Measurements from ENCODE around the gene KCNJ9. TPM values are rescaled to one million over a fixed set of nuclear protein-coding genes. Genes with fewer than 3 reads are reported as not detected.

KCNJ9 gene
- total and polyA plus RNA-seq, 2 of the 4 experiments (the other 2 are of a cell fraction) = not detected

DNA sequence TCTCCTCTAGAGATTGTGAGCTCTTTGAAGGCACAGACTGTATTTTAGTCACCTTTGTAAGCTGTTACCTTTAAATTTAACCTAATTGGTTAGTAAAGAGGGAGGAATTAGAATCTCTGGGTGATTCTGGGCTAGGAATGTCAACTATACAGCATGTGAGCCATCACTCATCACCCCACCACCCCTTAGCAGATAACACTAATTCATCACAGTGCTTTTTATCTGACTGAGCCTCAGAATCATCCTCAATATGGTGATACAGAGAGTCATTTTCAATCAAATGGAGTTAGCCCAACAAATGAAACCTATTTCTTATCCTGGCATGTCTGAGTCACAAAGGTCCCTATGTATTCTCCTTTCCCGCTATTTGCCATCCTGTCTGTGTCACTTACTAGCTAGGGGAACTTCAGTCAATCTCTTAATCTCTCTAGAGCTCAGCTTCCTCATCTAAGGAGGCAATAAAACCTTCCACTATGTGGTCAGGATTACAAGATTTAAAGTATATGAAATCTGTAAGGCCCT lies 24.6 kb upstream of the KCNJ9 start:
- no peak overlapping the region for H2BK20ac ChIP-seq (ENCODE audit: low read depth, low read length)
- WGBS, 2 experiments (ENCODE audit: extremely low coverage in 2 of 2, insufficient read length in 1 of 2) = no CpG with 5 or more reads among the region's 1 CpG
- H3K56ac ChIP-seq (ENCODE audit: extremely low read depth, insufficient read depth, low read length) = no peak overlapping the region
- no peak overlapping the region for H3K4me2 ChIP-seq (ENCODE audit: low read depth, low read length)
- H2BK15ac ChIP-seq (ENCODE audit: low read depth, low read length) = no peak overlapping the region
- no peak overlapping the region for H2AK9ac ChIP-seq (replicated peaks; ENCODE audit: low read depth, low read length, poor library complexity)
- BruUV-seq (replicated peaks) = no TSS peak
- no peaks in the 10 kb centered on the region for H3K9me3 ChIP-seq (ENCODE audit: control insufficient read depth, insufficient read depth, low read length)
- no peak overlapping the region for H4K91ac ChIP-seq (ENCODE audit: insufficient read depth, low read depth, low read length)
- no peak overlapping the region for H3K23ac ChIP-seq (ENCODE audit: low read depth, low read length)
- H3K14ac ChIP-seq (replicated peaks; ENCODE audit: low read depth, low read length) = no peak overlapping the region
- DNase-seq = no peak
- peaks cover 70% of the 10 kb centered on the region for H3K27me3 ChIP-seq (ENCODE audit: control insufficient read depth, insufficient read depth, low read length)
- H4K20me1 ChIP-seq (ENCODE audit: insufficient read depth, low read length) = no peaks in the 10 kb centered on the region
- H4K8ac ChIP-seq (ENCODE audit: low read depth in 2 of 2, low read length in 2 of 2) = no peak overlapping the region
- POLR2A ChIA-PET (ENCODE audit: unreplicated experiment) = interaction anchor here (1.1 kb wide), 1 partner anchor 25 kb away, joined by 4 read pairs; the partner anchor contains the start of gene PIGM
- H3K79me1 ChIP-seq (ENCODE audit: low read depth in 1 of 2, low read length in 2 of 2) = no peaks in the 10 kb centered on the region
- intact Hi-C loops (cut with micrococcal nuclease) (no loop called here), dilution Hi-C loops (cut with HindIII; ENCODE audit: low sequenced_read_pairs, unreplicated experiment) (no loop called here), in situ Hi-C loops (cut with MboI; ENCODE audit: low sequenced_read_pairs) (no loop called here)
- no peak overlapping the region for H2AFZ ChIP-seq (replicated peaks; ENCODE audit: low read length, poor library complexity)
- no peaks in the 10 kb centered on the region for H3K9me1 ChIP-seq (ENCODE audit: insufficient read depth, low read length)
- CTCF ChIA-PET = interaction anchor here (1.0 kb wide), 1 partner anchor 20 kb away, joined by 3 read pairs; no protein-coding TSS in a partner anchor
- H3K27ac ChIP-seq (ENCODE audit: insufficient read depth, low read length) = no peak overlapping the region
- H3K4ac ChIP-seq (ENCODE audit: low read depth, low read length) = no peak overlapping the region
- H3K9ac ChIP-seq (ENCODE audit: low read depth, low read length) = no peak overlapping the region
- no peak overlapping the region for H3K4me3 ChIP-seq (ENCODE audit: insufficient read depth, low read depth, low read length)
- H3K4me1 ChIP-seq (ENCODE audit: control insufficient read depth, insufficient read depth, low read length) = no peaks in the 10 kb centered on the region
- H2BK5ac ChIP-seq (ENCODE audit: low read depth, low read length, poor library complexity, severe bottlenecking) = no peak overlapping the region
- ATAC-seq (ENCODE audit: low read depth) = no peak
- no peak for TF ChIP-seq FOS (IDR thresholded peaks at IDR 0.05; ENCODE audit: low read depth, low read length)
- TF ChIP-seq MAZ (IDR thresholded peaks at IDR 0.05; ENCODE audit: borderline replicate concordance, low read depth, low read length) = no peak
- TF ChIP-seq, protein P1, sequence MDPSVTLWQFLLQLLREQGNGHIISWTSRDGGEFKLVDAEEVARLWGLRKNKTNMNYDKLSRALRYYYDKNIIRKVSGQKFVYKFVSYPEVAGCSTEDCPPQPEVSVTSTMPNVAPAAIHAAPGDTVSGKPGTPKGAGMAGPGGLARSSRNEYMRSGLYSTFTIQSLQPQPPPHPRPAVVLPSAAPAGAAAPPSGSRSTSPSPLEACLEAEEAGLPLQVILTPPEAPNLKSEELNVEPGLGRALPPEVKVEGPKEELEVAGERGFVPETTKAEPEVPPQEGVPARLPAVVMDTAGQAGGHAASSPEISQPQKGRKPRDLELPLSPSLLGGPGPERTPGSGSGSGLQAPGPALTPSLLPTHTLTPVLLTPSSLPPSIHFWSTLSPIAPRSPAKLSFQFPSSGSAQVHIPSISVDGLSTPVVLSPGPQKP (IDR thresholded peaks at IDR 0.05; ENCODE audit: borderline replicate concordance, low read depth, low read length) = no peak
- TF ChIP-seq, protein P2, sequence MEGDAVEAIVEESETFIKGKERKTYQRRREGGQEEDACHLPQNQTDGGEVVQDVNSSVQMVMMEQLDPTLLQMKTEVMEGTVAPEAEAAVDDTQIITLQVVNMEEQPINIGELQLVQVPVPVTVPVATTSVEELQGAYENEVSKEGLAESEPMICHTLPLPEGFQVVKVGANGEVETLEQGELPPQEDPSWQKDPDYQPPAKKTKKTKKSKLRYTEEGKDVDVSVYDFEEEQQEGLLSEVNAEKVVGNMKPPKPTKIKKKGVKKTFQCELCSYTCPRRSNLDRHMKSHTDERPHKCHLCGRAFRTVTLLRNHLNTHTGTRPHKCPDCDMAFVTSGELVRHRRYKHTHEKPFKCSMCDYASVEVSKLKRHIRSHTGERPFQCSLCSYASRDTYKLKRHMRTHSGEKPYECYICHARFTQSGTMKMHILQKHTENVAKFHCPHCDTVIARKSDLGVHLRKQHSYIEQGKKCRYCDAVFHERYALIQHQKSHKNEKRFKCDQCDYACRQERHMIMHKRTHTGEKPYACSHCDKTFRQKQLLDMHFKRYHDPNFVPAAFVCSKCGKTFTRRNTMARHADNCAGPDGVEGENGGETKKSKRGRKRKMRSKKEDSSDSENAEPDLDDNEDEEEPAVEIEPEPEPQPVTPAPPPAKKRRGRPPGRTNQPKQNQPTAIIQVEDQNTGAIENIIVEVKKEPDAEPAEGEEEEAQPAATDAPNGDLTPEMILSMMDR (conservative IDR thresholded peaks at IDR 0.05; ENCODE audit: low read depth, low read length) = no peak
- TF ChIP-seq RCOR1 (IDR thresholded peaks at IDR 0.05; ENCODE audit: insufficient replicate concordance, low read length) = no peak
- no peak for TF ChIP-seq CEBPB (IDR thresholded peaks at IDR 0.05; ENCODE audit: low read depth, low read length)
- no peak for TF ChIP-seq POLR2A (IDR thresholded peaks at IDR 0.05; ENCODE audit: low read depth, low read length)
- no peak for TF ChIP-seq RAD21 (IDR thresholded peaks at IDR 0.05; ENCODE audit: low read length)
- no peak for TF ChIP-seq NFE2L2 (IDR thresholded peaks at IDR 0.05; ENCODE audit: low read depth, low read length)
- TF ChIP-seq, protein P3, sequence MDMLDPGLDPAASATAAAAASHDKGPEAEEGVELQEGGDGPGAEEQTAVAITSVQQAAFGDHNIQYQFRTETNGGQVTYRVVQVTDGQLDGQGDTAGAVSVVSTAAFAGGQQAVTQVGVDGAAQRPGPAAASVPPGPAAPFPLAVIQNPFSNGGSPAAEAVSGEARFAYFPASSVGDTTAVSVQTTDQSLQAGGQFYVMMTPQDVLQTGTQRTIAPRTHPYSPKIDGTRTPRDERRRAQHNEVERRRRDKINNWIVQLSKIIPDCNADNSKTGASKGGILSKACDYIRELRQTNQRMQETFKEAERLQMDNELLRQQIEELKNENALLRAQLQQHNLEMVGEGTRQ (IDR thresholded peaks at IDR 0.05; ENCODE audit: low read depth, low read length) = no peak
- TF ChIP-seq CHD1 (IDR thresholded peaks at IDR 0.05; ENCODE audit: low read depth, low read length) = no peak
- no peak for TF ChIP-seq SMC3 (IDR thresholded peaks at IDR 0.05; ENCODE audit: low read depth, low read length)
- no peak for TF ChIP-seq MAFK (IDR thresholded peaks at IDR 0.05; ENCODE audit: low read depth, low read length)
- TF ChIP-seq RFX5 (IDR thresholded peaks at IDR 0.05; ENCODE audit: low read depth, low read length) = no peak
- no peak overlapping the region for H3K18ac ChIP-seq (ENCODE audit: low read depth, low read length)
- H4K5ac ChIP-seq (ENCODE audit: low read depth, low read length) = no peak overlapping the region
- H3K36me3 ChIP-seq (ENCODE audit: control insufficient read depth, insufficient read depth, low read length) = no peaks in the 10 kb centered on the region
- H2BK120ac ChIP-seq (ENCODE audit: low read depth, low read length) = no peak overlapping the region
- no peak overlapping the region for H2AK5ac ChIP-seq (ENCODE audit: low read depth, low read length)

All from IMR-90 (cell line).